ENCODE data around the gene DCBLD1. TPM values are rescaled to one million over a fixed set of nuclear protein-coding genes. Genes with fewer than 3 reads are reported as not detected.

The DCBLD1 gene
- total and polyA plus RNA-seq, 2 of the 4 experiments (the other 2 are of a cell fraction), result 21.1 to 27.8 TPM

GRCh38 chr6:117477988-117478852, 4.3 kb upstream of the DCBLD1 start:
- intact Hi-C loops (cut with micrococcal nuclease), result no loop called here
- H3K56ac ChIP-seq (ENCODE audit: extremely low read depth, insufficient read depth, low read length), result no peak overlapping the region
- POLR2A ChIA-PET (ENCODE audit: unreplicated experiment), result no interaction called here

More at GRCh38 chr6:117477988-117478852, 4.3 kb upstream of the DCBLD1 start:
- Histone ChIP-seq H3K4me3 (ENCODE audit: insufficient read depth, low read depth, low read length) (no peak overlapping the region), H4K5ac (ENCODE audit: low read depth, low read length) (no peak overlapping the region), H3K14ac (replicated peaks; ENCODE audit: low read depth, low read length) (no peak overlapping the region), H4K8ac (ENCODE audit: low read depth in 2 of 2, low read length in 2 of 2) (no peak overlapping the region), H3K36me3 (ENCODE audit: control insufficient read depth, insufficient read depth, low read length) (no peaks in the 10 kb centered on the region), H2BK5ac (ENCODE audit: low read depth, low read length, poor library complexity, severe bottlenecking) (no peak overlapping the region), H2BK15ac (ENCODE audit: low read depth, low read length) (no peak overlapping the region), H3K27ac (ENCODE audit: insufficient read depth, low read length) (no peak overlapping the region), H2AK5ac (ENCODE audit: low read depth, low read length) (no peak overlapping the region), H4K20me1 (ENCODE audit: insufficient read depth, low read length) (no peaks in the 10 kb centered on the region), H3K4me1 (ENCODE audit: control insufficient read depth, insufficient read depth, low read length) (no peaks in the 10 kb centered on the region), H2AFZ (replicated peaks; ENCODE audit: low read length, poor library complexity) (no peak overlapping the region), H4K91ac (ENCODE audit: insufficient read depth, low read depth, low read length) (no peak overlapping the region), H3K9me1 (ENCODE audit: insufficient read depth, low read length) (no peaks in the 10 kb centered on the region), H3K9me3 (ENCODE audit: control insufficient read depth, insufficient read depth, low read length) (no peaks in the 10 kb centered on the region), H2BK20ac (ENCODE audit: low read depth, low read length) (no peak overlapping the region), H3K18ac (ENCODE audit: low read depth, low read length) (no peak overlapping the region), H3K4me2 (ENCODE audit: low read depth, low read length) (no peak overlapping the region), H3K27me3 (ENCODE audit: control insufficient read depth, insufficient read depth, low read length) (no peaks in the 10 kb centered on the region), H2AK9ac (replicated peaks; ENCODE audit: low read depth, low read length, poor library complexity) (no peak overlapping the region), H3K9ac (ENCODE audit: low read depth, low read length) (no peak overlapping the region), H2BK120ac (ENCODE audit: low read depth, low read length) (no peak overlapping the region), H3K23ac (ENCODE audit: low read depth, low read length) (no peak overlapping the region), H3K79me1 (ENCODE audit: low read depth in 1 of 2, low read length in 2 of 2) (peaks cover 2 to 4% of the 10 kb centered on the region in 2 experiments; a peak in 2 of 4 replicates), H3K4ac (ENCODE audit: low read depth, low read length) (no peak overlapping the region)
- no peak for ATAC-seq (ENCODE audit: low read depth)
- 80% methylated on average over 1 of the region's 4 CpGs; no CpG with 5 or more reads in 1 of the 2 experiments for WGBS, 2 experiments (ENCODE audit: extremely low coverage in 2 of 2, insufficient read length in 1 of 2)
- CTCF ChIA-PET, result interaction anchor here (0.6 to 1.6 kb wide), 5 partner anchors 16 to 77 kb away, joined by 4 to 7 read pairs (median 4); no protein-coding TSS in a partner anchor
- in situ Hi-C loops (cut with MboI; ENCODE audit: low sequenced_read_pairs) (no loop called here), dilution Hi-C loops (cut with HindIII; ENCODE audit: low sequenced_read_pairs, unreplicated experiment) (no loop called here)
- DNase-seq, result no peak
- no TSS peak for BruUV-seq (replicated peaks)
- TF ChIP-seq SMC3 (IDR thresholded peaks at IDR 0.05; ENCODE audit: low read depth, low read length), result peak; percentile 17
- TF ChIP-seq RAD21 (IDR thresholded peaks at IDR 0.05; ENCODE audit: low read length), result peak; percentile 30; the same call in 1 of the 2 replicates
- no peak for TF ChIP-seq CEBPB (IDR thresholded peaks at IDR 0.05; ENCODE audit: low read depth, low read length)
- TF ChIP-seq RFX5 (IDR thresholded peaks at IDR 0.05; ENCODE audit: low read depth, low read length), result no peak
- TF ChIP-seq CTCF (conservative IDR thresholded peaks at IDR 0.05; ENCODE audit: low read depth, low read length), result peak; percentile 28
